D721Med (cell line): ENCODE results near the gene AGAP1.

Experiments
- DNase-seq: peaks from one replicate; pipeline ENCODE4 v3.0.0; 2011; ENCODE audit warnings: low spot score; ENCODE audit not compliant: insufficient read length
- FAIRE-seq: peaks from 2 replicates; lab custom pipeline; 2011; peaks lifted over from hg19 to GRCh38; lab: Jason Lieb, UNC
- TF ChIP-seq, protein P1 (sequence below): IDR thresholded peaks from 2 replicates; pipeline ENCODE4 v1.5.1; 2012; ENCODE audit warnings: mild to moderate bottlenecking, control low read depth; ENCODE audit not compliant: insufficient read depth; ENCODE audit errors: missing control alignments

Gene AGAP1

DNA sequence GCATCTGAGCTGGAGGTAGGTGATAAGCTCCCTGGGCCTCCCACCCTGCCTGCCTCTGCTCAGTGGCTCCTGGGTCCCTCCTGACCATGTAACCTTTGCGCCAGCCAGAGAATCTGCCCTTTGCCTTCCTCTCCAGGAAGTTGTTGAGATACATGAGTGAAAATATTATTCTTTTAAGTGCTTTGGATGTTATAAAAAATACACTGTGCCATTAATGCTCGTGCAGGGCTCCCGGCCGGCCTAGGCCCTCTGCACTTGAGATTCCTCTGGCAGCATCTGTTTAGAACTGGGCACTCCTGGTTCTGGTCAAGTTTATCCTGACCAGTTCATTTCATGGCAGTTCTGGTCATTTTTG, 18.8 kb downstream of the AGAP1 start:
- TF ChIP-seq, protein P1, sequence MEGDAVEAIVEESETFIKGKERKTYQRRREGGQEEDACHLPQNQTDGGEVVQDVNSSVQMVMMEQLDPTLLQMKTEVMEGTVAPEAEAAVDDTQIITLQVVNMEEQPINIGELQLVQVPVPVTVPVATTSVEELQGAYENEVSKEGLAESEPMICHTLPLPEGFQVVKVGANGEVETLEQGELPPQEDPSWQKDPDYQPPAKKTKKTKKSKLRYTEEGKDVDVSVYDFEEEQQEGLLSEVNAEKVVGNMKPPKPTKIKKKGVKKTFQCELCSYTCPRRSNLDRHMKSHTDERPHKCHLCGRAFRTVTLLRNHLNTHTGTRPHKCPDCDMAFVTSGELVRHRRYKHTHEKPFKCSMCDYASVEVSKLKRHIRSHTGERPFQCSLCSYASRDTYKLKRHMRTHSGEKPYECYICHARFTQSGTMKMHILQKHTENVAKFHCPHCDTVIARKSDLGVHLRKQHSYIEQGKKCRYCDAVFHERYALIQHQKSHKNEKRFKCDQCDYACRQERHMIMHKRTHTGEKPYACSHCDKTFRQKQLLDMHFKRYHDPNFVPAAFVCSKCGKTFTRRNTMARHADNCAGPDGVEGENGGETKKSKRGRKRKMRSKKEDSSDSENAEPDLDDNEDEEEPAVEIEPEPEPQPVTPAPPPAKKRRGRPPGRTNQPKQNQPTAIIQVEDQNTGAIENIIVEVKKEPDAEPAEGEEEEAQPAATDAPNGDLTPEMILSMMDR = no peak
- FAIRE-seq (no peak), DNase-seq (no peak)

DNA sequence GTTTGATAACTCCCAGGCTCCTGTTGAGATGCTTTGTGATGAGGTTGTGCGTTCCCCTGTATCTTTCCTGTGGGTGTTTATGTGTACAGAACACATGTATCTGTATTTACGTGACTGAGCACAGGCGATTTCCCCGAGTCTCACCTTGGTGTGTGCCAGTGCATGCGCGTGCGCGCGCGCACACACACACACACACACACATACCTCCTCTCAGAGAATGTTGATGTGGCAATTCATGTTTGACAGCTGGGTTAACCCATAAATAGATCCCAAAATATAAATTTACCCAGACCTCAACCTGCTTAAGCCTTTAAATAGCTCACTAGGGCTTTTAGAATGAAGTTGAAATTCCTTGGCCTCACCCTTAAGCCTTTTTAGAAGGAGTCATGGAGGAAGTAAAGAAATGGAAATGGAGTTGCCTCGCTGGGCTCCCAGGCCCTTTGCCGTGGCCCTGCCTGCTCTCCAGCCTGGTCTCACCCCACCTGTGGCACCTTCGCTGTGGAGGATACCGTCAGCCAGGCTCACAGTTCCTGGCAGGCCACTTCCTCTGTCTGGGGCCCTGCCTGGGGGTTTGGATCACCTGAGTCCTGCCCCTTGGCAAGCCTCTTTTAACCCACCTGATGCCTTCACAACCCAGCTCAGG, 20.3 kb downstream of the AGAP1 start:
- TF ChIP-seq, protein P1 = no peak
- DNase-seq (no peak), FAIRE-seq (no peak)

DNA sequence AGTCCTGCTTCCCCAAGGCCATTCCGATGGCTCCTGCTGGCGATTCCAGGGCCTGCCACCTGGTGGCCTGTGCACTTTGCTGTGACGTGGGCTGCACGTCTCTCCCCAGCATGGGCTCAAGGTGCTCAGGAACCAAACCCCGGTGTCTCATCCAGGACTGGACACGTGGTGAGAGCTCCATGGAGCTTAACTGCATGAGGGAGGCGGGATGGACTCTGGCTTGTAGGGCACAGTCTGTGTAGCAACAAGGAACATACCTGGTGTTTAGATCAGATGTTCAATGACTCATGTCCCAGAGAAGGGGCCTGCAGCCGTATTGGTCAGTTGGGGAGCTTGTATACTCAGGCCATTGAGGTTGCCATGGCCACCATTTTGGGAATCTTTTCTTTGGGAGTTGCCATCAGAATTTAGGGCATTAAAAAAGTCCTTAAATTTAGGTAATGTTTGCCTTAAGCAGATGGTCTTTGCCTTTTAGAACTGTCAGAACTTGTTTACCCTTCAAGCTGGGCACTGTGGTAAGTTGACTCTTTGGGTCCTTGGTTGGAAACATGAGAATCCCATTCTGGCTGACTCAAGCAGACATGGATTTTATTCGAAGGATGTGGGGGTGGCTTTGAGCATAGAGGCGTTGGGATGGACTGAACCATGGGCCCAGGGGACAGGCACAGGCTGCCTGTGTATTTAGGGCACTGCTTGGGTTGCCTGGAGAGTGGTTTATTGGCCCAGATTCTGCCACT, 21.0 kb downstream of the AGAP1 start:
- FAIRE-seq (no peak), DNase-seq (no peak)
- TF ChIP-seq, protein P1 = no peak

DNA sequence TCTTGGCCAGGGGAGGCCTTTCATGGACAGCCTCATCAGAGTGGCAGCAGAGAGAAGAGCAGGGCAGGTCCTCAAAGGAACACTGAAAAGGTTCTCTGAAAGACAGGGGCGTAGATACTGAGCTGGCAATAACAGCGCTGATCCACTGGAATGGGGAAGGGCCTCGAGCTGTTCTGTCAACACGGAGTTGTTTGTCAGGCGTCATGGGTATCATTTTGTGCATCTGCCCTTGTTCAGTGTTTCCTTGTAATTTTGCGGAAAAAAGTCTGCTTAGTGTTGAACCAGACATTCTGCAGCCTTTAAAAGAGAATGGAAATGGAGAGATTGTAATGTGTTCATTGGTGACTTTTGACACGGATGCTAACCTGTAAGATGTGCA, 21.5 kb downstream of the AGAP1 start:
- DNase-seq = no peak
- no peak for FAIRE-seq
- TF ChIP-seq, protein P1 = no peak

DNA sequence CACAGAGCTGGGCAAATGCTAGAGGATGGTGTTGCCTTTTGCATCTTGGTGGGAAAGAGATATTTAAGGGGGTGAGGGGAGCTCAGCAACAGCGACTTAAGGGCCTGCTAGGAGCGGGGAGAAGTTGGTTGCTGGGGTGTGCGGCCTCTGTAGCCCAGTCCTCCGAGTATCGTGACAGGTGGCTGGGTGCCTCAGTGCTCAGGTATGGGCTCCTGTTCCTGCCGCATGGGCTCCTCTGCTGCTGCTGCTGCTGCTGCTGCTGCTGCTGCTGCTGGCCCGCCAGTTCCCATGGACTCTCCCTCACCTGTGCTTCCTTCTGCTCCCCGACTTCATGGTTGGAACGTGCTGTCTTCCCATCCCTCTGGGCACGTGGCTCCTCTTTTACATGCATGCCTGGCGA, 22.0 kb downstream of the AGAP1 start:
- TF ChIP-seq, protein P1 = no peak
- DNase-seq = no peak
- FAIRE-seq = no peak

DNA sequence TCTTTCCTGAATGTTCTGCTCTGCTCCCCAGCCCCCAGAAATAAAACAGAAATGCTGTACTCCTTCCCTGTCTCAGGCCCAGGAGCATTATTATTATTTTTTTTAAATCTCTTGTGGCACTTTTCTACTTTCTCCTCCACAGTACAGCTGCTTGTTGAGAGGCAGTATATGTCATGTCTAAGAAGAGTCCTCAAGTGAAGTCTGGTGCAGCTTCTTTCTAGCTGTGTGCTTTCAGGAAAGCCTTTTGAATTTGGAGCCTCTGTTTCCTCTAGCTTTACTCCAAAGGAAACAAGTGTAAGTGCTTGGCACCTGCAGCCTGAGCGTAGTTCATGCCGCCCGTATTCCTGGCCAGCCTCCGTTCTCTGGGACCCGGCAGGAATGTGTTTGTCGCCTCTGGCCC, 22.4 kb downstream of the AGAP1 start:
- FAIRE-seq = no peak

More for the DNA sequence above, 22.4 kb downstream of the AGAP1 start:
- no peak for DNase-seq
- TF ChIP-seq, protein P1 = no peak
